Mesangial cell (primary cell): ENCODE measurements around the gene PGK2. TPM values are rescaled to one million over a fixed set of nuclear protein-coding genes. Genes with fewer than 3 reads are reported as not detected.

Source experiments
- total RNA-seq: library from RNA; depleted of rRNA; stranded (reverse); fragments of >200 nt; gene quantifications from 2 replicates; pipeline ENCODE4 v1.2.3, GENCODE V29; 2015

The PGK2 gene
- total RNA-seq = not detected in 2 replicates

GRCh38 chr6:49787176-49787575 is at the start of gene PGK2:
Gene PGK2 (minus strand): TSS chr6:49787285. CDS start chr6:49787187, 98 bp downstream.

DNA sequence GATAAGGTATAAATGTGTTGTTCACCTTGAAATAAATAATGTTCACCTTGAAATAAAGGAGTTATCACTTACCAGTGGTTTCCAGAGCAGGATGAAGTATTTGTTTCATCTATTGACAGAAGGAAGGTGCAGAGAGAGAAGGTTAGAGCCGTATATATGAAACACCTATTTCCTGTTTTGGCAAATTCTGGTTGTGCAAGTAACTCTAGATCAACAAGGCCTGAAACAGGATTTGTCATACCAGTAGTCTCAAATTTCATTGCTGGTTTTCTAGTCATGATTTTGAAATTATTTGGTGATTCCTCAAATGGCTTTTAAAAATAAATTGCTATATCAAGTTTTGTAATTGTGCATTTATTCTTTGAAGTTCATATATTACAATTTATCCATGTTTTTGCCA is 42.8 kb downstream of the PGK2 start, which contains the start of gene CRISP3:
Gene CRISP3 (minus strand): TSS at position 130 of the 400 bp plus-strand sequence. CDS start 21 bp downstream, at position 109.

Other genes with a start within 250 kb of the PGK2 start
- 2.3 and 9.1 TPM in 2 replicates for gene C6orf141, start 236.6 kb downstream of the PGK2 start, total RNA-seq
- not detected in 2 replicates for gene RHAG, start 150.4 kb downstream of the PGK2 start, total RNA-seq
- under 0.01 and 0.16 TPM in 2 replicates for gene CRISP2, start 73.7 kb downstream of the PGK2 start, total RNA-seq
- gene CRISP3, start 42.9 kb downstream of the PGK2 start, total RNA-seq = not detected in 2 replicates
- not detected in 2 replicates for gene CRISP1, start 79.2 kb upstream of the PGK2 start, total RNA-seq
- gene DEFB114, start 176.9 kb upstream of the PGK2 start, total RNA-seq = not detected in 2 replicates
- gene DEFB113, start 182.3 kb upstream of the PGK2 start, total RNA-seq = not detected in 2 replicates
- gene DEFB110, start 234.7 kb upstream of the PGK2 start, total RNA-seq = not detected in 2 replicates